Fibroblast of skin of right quadriceps (primary cell): Measurements from ENCODE around the gene MCC.

Source experiments
- DNase-seq: peaks from one replicate; pipeline ENCODE4 v3.0.0-alpha.2; 2013

The MCC gene

DNA sequence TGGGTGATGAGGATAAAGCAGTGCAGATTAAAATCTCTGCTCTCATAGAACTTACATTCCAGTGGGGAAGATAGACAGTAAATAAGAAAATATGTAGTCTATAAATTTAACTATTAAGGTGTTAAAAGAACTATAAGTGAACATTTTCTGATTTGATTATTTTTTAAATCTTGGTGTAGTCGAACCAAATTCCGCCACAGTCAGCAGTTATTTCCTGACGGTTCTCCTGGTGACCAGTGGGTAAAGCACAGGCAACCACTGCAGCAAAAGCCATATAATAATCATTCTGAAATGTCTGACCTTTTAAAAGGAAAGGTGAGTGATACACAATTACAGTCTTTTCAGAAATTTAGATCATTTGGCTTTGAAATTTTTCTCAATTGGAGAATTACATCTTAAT is 484.5 kb downstream of the MCC start:
- no peak for DNase-seq

DNA sequence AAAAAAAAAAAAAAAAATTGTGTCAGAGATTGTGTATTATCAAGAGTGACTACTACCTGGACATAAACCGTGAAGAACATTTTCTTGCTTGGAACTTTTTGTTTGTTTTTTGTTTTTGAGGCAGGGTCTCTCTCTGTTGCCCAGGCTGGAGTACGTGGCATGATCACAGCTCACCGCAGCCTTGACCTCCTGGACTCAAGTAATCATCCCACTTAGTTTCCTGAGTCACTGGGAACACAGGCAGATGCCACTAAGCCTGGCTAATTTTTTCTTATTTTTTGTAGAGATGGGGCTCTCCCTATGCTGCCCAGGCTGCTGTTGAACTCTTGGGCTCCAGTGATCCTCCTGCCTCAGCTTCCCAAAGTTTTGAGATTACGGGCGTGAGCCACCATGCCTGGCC is 485.8 kb downstream of the MCC start:
- DNase-seq: no peak

DNA sequence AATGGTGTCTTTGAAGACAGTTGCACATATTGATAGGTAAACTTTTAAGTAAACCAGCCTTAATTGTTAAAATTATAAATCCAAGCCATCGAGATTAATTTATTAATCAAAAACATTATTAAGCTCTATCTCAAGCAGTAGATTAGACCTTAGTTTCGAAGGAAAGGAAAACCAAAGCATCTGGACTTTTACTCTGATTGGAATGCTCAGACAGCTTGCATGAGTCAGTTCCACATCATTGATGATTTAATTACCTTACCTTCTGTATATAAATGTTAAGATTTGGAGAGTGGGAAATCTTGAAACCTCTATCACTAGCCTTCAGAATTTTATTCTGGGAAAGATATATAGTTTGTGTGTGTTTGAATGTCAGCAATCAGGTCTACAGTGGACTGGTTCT is 487.8 kb downstream of the MCC start:
- no peak for DNase-seq

DNA sequence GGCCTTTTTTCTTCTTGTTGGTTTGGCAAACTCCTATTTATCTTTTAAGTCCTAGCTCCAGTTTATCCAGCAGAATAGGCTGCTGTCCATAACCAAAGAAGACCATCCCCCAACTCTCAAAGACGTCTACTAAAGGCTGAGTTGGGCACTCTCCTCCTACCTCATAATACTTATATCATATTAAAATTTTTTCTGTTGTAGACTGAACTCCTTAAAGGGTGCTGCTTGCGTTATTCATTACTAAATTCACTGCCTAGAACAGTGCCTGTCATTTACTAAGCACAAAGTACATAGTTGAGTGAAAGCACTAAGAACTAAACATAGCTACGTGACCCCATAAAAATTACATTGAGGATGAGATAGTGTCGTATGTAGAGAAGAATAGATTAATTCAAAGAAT is 490.0 kb downstream of the MCC start:
- no peak for DNase-seq

DNA sequence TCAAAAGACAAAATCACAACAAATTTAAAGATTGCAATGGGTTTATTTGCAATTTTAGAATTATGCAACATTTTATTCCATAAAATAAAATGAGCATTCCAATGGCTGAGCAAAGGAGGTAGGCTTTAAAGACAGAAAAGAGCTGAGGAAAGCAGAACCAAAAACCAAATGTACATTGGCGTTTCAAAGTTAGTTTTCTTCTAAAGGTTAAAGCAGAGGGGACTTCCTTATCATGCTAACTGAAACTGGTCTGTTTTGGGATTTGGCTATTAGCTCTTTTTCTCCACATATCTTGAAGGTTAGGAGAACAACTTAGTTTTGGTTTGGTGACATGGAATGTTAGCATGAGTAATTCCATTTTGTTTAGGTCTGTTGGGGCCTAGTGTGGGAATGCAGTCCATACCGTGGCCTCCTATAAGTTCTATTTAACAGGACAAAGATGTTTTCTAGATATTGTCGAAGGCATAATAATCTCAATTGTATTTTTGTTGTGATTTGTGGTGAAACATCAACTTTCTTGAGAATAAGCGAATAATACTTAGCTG is 491.4 kb downstream of the MCC start:
- peak; percentile 35 for DNase-seq

DNA sequence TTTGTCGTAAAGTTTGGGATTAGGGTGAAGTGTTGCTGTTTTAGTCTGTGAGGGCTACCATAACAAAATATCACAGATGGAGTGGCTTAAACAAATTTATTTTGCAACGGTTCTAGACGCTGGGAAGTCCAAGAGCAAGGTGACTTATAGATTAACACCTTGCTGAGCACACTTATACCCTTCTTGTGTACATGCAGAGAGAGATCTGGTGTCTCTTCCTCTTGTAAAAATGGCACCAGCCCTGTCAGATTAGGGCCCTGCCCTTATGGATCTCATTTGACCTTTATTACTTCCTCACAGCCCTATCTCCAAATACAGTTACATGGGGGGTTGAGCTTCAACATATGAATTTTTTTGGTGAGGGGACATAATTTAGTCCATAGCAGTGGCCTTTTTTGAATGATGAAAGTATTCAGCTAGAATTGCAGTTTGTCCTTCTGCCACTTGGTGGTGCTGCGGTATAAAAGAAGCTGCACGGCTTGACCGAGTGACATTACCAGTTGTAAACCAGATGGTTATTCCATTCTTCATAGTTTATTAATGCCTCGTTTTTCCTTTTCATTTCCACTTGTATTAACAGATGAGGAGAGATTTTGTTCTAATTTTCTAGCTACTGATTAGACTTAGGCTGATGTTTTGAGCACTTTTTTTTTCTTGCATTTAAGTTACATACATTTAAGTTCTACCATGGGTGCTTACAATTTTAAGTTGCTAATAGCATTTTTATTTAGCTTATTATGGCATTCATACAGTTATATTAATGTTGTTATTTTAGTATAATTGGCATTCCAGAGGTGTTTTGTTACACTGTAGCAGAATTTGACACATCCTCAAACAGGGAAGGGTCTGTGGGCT is 492.3 kb downstream of the MCC start:
- DNase-seq: peak; percentile 61

DNA sequence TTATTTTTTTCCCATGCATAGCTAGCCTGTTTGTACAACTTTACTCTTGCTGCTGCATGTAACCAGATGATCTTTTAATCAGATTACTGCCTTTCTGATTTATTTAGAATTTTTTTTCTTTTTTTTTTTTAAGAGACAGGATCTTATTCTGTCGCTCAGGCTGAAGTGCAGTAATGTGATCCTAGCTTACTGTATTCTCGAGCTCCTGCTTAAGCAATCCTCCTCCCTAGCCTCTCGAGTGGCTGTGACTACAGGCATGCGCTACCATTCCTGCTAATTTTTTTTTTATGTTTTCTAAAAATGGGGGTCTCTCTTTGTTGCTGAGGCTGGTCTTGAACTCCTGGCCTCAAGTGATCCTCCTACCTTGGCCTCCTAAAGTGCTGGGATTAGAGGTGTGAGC is 502.0 kb downstream of the MCC start:
- no peak for DNase-seq

DNA sequence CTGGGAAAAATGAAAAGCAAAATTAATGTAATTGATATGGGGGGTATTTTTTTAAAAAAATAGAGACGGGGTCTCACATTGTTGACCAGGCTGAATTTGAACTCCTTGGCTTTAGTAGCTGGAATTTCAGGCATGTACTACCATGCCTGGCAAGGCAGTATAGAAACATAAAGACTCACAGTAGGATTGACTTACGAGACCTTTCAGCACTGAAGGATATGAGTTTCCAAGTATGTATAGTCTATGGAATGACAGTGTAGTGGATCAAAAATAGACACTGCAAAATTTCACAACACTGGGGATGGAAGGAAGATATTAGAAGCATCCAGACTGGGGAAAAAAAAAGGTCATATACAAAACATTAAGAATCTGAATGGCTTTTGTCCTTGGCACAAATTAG is 504.9 kb downstream of the MCC start:
- DNase-seq: peak; percentile 53

DNA sequence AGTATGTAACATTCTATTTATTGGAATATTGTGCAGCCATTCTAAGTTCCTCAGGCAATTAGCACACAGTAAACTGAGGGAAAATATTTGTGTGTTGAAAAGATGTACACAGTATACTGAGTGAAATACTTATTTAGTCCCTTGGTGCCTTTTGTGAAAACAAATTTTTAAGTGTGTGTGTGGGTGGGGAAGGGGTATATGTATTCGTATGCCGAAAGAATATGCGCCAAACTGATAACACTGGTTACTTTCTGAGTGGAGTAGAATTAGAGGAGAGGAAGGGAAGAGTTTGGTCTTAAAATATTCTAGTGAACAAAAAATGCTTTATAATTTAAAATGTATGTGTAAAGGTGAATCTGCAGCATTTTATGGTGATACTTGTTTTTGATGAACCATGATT is 508.5 kb downstream of the MCC start:
- no peak for DNase-seq

DNA sequence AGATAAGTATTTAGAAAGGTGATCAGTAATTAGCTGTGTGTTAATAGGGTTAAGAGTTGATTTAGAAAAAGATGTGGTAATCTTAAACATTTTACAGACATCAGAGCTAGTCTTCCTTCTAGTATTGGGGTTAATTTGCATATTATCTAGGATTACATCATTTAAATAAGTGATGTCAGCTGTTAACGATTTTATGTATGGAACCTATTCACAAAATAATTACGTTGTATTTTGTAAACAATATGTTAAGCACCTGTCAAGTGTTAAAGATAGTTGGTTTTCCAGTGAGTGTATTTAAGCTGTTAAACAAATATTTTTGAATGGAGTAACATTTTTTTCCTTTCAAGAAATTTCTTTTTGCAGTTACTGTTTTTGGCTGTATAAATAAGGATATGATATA is 509.4 kb downstream of the MCC start:
- DNase-seq: no peak

DNA sequence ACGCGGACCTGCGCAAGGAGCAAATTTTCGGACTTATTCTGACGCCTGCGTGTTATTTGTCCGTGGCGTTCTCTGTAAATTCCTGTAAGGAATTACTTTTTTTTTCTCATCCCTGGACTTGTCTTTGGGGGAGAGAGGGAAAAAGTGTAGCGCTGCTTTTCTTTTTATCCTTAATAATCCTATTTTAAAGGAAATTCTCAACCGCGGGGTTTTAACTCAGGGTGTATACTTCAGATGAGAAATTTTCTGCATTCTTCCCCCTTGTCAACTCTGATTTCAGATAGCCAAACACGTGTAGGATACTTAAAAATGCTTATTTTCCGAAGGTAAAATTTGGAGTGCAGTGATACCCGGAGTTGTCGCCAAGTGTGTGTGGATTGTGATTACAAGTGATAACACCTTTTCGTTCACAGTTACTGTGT is 510.8 kb downstream of the MCC start:
- DNase-seq: no peak

DNA sequence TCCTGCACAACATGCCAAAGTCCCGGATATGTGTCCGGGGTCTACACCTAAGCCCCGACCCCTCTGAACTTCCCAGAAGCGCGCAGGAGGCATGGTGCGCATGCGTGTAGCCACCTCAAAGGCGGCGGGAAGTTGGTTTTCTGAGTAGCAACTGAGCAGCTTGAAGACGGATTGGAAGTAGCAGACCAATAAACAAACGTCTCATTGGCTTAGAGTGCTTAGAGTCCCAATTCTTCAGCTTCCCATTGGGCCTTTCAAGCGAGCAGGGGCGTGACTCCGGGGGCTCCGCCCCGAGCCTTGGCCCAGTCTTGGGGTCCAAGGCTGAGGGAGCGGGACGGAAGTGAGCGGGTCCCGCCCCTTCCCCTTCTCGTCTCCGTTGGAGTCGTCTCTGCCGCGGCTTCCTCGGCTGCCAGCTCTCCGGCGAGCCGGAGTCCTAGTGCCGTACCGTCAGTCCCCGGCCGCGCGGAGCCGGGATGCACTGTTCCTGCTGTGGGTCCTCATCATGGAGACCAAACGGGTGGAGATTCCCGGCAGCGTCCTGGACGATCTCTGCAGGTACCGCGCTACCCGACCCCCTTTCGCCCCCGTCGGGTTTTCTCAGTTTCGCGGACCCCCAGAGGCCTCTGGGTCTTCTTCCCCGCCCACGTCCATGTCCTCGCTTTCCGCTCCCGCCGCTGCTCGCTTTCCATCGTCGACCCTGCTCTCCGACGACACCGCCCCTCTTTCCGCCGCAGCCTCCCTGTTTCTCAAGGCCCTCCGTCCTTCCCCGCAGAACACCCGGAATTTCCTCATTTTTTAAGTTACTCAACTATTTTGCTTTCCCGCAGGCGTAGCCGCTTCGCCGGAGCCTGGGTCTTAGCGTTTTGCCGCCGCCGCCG is 511.6 kb downstream of the MCC start, which contains the start of gene DCP2:
Gene DCP2, plus strand, starts transcription at position 367 of the 878 bp plus-strand sequence. Its CDS starts 136 bp downstream, at position 503.
- peak; percentile 99 for DNase-seq

DNA sequence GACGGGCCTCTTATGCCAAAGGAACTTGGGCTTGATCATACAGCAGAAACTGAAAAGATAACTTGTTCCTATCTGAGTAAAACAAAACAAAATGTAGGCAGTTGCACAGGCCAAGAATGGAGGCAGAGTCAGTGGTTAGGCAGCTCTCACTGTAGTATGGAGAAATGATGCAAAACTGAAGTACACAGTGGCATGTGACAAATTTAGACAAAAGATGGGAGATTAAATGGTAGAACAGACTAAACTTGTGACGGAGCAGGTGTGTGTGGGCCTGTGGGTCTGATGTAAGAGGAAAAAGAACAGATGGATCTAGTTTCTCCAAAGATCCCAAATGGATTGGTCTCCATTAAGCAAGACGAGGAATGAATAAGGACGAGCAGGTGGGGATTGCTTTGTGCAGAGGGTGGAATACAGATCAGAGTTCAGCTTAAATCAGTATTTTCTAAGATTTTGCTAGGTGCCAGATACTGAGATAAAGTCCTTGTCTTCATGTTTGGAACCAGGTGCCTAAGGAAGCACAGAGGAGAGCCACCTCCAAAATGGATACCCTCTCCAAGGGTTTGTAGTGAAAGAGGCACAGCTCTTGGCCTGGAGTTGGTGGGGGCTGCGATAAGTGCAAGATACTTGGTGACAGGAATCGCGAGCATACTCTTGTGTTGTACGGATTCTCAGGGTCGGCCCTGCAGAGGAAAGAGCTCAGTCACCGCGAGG is 512.4 kb downstream of the MCC start:
- no peak for DNase-seq

DNA sequence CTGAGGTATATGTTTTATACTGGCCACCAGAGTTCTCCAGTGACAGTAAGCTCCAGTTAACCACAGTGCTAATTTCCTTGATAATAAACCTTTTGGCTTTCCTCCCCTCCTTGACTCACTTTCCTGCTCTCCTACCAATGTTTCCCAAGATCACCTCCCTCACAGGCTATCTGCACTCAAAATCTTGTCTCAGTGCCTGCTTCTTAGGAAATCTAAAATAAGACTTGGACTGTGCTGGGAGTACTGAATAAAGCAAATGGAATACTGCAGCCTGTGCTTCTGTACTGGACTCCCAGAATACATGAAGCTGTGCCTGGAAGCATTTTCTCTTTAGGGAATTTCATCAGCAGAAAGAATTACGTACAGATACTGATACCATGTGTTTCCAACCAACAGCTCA is 513.4 kb downstream of the MCC start:
- DNase-seq: no peak

DNA sequence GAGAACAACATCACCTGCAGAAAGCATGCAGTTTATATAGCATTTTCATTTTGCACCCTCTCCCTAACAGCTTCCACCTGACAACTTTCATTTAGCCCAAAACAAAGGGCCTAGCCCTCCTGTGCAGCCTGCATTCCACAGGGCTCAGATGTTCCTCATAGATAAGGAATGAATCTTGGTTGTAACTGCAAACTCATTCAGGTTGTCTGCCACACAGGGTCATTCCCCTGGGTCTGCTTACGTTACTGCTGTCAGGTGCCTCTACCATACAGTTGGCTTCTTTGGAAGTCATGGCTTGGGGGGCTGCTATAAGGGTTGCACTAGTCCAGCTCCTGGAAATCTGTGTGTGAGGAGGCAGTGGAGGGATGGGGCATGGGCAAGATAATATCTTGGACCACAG is 514.3 kb downstream of the MCC start:
- no peak for DNase-seq

DNA sequence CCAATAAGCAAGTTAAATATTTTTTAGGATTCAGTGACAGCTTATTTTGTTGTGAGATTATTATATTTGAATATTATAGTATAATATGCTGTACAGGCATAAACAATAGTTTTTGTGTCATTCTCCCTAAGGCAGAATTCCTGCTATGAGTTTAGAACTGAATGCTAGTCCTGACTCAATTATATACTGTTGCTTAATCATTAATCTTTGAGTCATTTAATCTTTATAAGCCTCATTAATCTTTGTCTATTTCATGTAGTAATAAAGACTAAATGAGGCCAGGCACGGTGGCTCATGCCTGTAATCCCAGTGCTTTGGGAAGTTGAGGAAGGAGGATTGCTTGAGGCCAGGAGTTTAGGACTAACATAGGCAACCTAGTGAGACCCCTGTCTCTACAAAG is 515.2 kb downstream of the MCC start:
- DNase-seq: no peak
